Karpas-422 (cell line): Measurements from ENCODE around the gene PPIE. TPM values are rescaled to one million over a fixed set of nuclear protein-coding genes. Genes with fewer than 3 reads are reported as not detected.

ENCODE experiments used
- DNase-seq: peaks from one replicate; pipeline ENCODE4 v3.0.0-alpha.2; 2015
- H2AFZ ChIP-seq: fragments of 200-600 bp; sonication (generic); 2 replicates; pipeline ENCODE4 v1.6.1; 2014; ENCODE audit warnings: antibody characterized with exemption, low read length, mixed read lengths
- H3K27ac ChIP-seq: fragments of 200-600 bp; sonication (generic); 2 replicates; pipeline ENCODE4 v1.5.1; 2014; ENCODE audit warnings: mild to moderate bottlenecking, low read length, moderate library complexity
- H3K27me3 ChIP-seq: fragments of 200-600 bp; sonication (generic); 2 replicates; pipeline ENCODE4 v1.6.1; 2014; ENCODE audit warnings: low read length, mixed read lengths
- H3K36me3 ChIP-seq: fragments of 200-600 bp; sonication (generic); 2 replicates; pipeline ENCODE4 v1.6.1; 2014; ENCODE audit warnings: low read length, mixed read lengths; ENCODE audit not compliant: insufficient read depth
- H3K4me1 ChIP-seq: fragments of 200-600 bp; sonication (generic); 2 replicates; pipeline ENCODE4 v1.6.1; 2014; ENCODE audit warnings: mild to moderate bottlenecking, low read length, mixed read lengths
- H3K4me2 ChIP-seq: fragments of 200-600 bp; sonication (generic); 2 replicates; pipeline ENCODE4 v1.6.1; 2014; ENCODE audit warnings: low read length, low read depth, mild to moderate bottlenecking; ENCODE audit not compliant: poor library complexity, severe bottlenecking
- H3K4me3 ChIP-seq: fragments of 200-600 bp; sonication (generic); 2 replicates; pipeline ENCODE4 v1.5.1; 2014; ENCODE audit warnings: mild to moderate bottlenecking, antibody characterized with exemption, low read length, mixed read lengths
- H3K79me2 ChIP-seq: fragments of 200-600 bp; sonication (generic); 2 replicates; pipeline ENCODE4 v1.6.1; 2014; ENCODE audit warnings: mild to moderate bottlenecking, low read length, mixed read lengths
- H3K9ac ChIP-seq: fragments of 200-600 bp; sonication (generic); 2 replicates; pipeline ENCODE4 v1.6.0; 2014; ENCODE audit warnings: low read length
- H3K9me2 ChIP-seq: fragments of 200-600 bp; sonication (generic), shearing (Covaris generic); replicated peaks from 2 replicates; pipeline ENCODE4 v1.6.0; 2014; ENCODE audit warnings: mild to moderate bottlenecking, low read length, moderate library complexity; ENCODE audit not compliant: insufficient read depth
- H3K9me3 ChIP-seq: fragments of 300-700, 200-600 bp; sonication (generic); 2 replicates; pipeline ENCODE4 v1.6.1; 2014; ENCODE audit warnings: low read length, mixed read lengths
- H4K20me1 ChIP-seq: fragments of 200-600 bp; sonication (generic); 2 replicates; pipeline ENCODE4 v1.6.1; 2014; ENCODE audit warnings: mild to moderate bottlenecking, antibody characterized with exemption, low read length, low read depth; ENCODE audit not compliant: insufficient read depth
- total RNA-seq: library from RNA; depleted of rRNA; stranded (reverse); fragments of >200 nt; shearing (Covaris generic); gene quantifications from 2 replicates; pipeline ENCODE4 v1.2.3, GENCODE V29; 2014; ENCODE audit warnings: low replicate concordance

The PPIE gene
- total RNA-seq, 1 experiment from 2014 or later = 21.3 TPM

- Histone ChIP-seq H3K4me2 (no peak overlapping the region), H3K36me3 (no peaks in the 10 kb centered on the region), H3K4me3 (no peak overlapping the region), H4K20me1 (0 out of 2 replicates have a peak, but pooled peaks cover 4% of the 10 kb centered on the region), H3K9me3 (no peaks in the 10 kb centered on the region), H3K79me2 (no peaks in the 10 kb centered on the region), H3K27me3 (no peaks in the 10 kb centered on the region), H3K4me1 (peaks cover 4% of the 10 kb centered on the region; the same call in 1 of the 2 replicates), H3K27ac (no peak overlapping the region), H3K9ac (no peak overlapping the region), H2AFZ (no peak overlapping the region), H3K9me2 (no peaks in the 10 kb centered on the region)
- no peak for DNase-seq
Measured at GRCh38 chr1:39694026-39694425, 44.7 kb upstream of the PPIE start.

- Histone ChIP-seq H3K9me3 (no peaks in the 10 kb centered on the region), H3K27ac (no peak overlapping the region), H3K79me2 (no peaks in the 10 kb centered on the region), H3K9ac (no peak overlapping the region), H3K27me3 (no peaks in the 10 kb centered on the region), H3K4me3 (no peak overlapping the region), H2AFZ (no peak overlapping the region), H3K4me1 (peaks cover 4% of the 10 kb centered on the region; the same call in 1 of the 2 replicates), H3K36me3 (no peaks in the 10 kb centered on the region), H3K9me2 (no peaks in the 10 kb centered on the region), H4K20me1 (0 out of 2 replicates have a peak, but pooled peaks cover 4% of the 10 kb centered on the region), H3K4me2 (no peak overlapping the region)
- no peak for DNase-seq
Measured at GRCh38 chr1:39695016-39695415, 43.7 kb upstream of the PPIE start.

GRCh38 chr1:39696448-39696847 is 42.2 kb upstream of the PPIE start:
- no peaks in the 10 kb centered on the region for H3K9me3 ChIP-seq
- H3K4me2 ChIP-seq = no peak overlapping the region
- no peaks in the 10 kb centered on the region for H3K36me3 ChIP-seq
- no peaks in the 10 kb centered on the region for H3K79me2 ChIP-seq
- H3K27ac ChIP-seq = no peak overlapping the region
- no peaks in the 10 kb centered on the region for H3K9me2 ChIP-seq
- DNase-seq = no peak
- no peaks in the 10 kb centered on the region for H3K27me3 ChIP-seq
- peaks cover 2% of the 10 kb centered on the region; the same call in 1 of the 2 replicates for H3K4me1 ChIP-seq
- H3K9ac ChIP-seq = no peak overlapping the region
- no peak overlapping the region for H2AFZ ChIP-seq
- no peak overlapping the region for H3K4me3 ChIP-seq
- H4K20me1 ChIP-seq = no peaks in the 10 kb centered on the region

- DNase-seq = no peak
- H3K79me2 ChIP-seq = no peaks in the 10 kb centered on the region
Measured at GRCh38 chr1:39698568-39698967, 40.1 kb upstream of the PPIE start.

GRCh38 chr1:39699419-39699818 is 39.3 kb upstream of the PPIE start:
- Histone ChIP-seq H3K36me3 (no peaks in the 10 kb centered on the region), H3K9me2 (no peaks in the 10 kb centered on the region), H3K9ac (no peak overlapping the region), H3K9me3 (no peaks in the 10 kb centered on the region), H3K27ac (no peak overlapping the region), H2AFZ (no peak overlapping the region), H3K4me3 (no peak overlapping the region), H3K27me3 (no peaks in the 10 kb centered on the region), H3K4me2 (no peak overlapping the region), H3K79me2 (no peaks in the 10 kb centered on the region), H4K20me1 (no peaks in the 10 kb centered on the region), H3K4me1 (no peaks in the 10 kb centered on the region)
- DNase-seq = no peak

More at GRCh38 chr1:39698568-39698967, 40.1 kb upstream of the PPIE start:
- H3K9me3 ChIP-seq = no peaks in the 10 kb centered on the region
- H3K4me1 ChIP-seq = no peaks in the 10 kb centered on the region
- no peaks in the 10 kb centered on the region for H3K9me2 ChIP-seq
- H3K9ac ChIP-seq = no peak overlapping the region
- H3K4me3 ChIP-seq = no peak overlapping the region
- no peaks in the 10 kb centered on the region for H4K20me1 ChIP-seq
- no peak overlapping the region for H3K4me2 ChIP-seq
- no peak overlapping the region for H3K27ac ChIP-seq
- no peak overlapping the region for H2AFZ ChIP-seq
- H3K36me3 ChIP-seq = no peaks in the 10 kb centered on the region
- H3K27me3 ChIP-seq = no peaks in the 10 kb centered on the region

GRCh38 chr1:39700348-39700747 is 38.3 kb upstream of the PPIE start:
- Histone ChIP-seq H3K27ac (no peak overlapping the region), H3K79me2 (no peaks in the 10 kb centered on the region), H2AFZ (no peak overlapping the region)

GRCh38 chr1:39701049-39701439 is 37.6 kb upstream of the PPIE start:
- H3K9me3 ChIP-seq = no peaks in the 10 kb centered on the region
- no peaks in the 10 kb centered on the region for H4K20me1 ChIP-seq
- no peaks in the 10 kb centered on the region for H3K4me1 ChIP-seq
- H3K36me3 ChIP-seq = no peaks in the 10 kb centered on the region
- H3K4me3 ChIP-seq = no peak overlapping the region
- H3K4me2 ChIP-seq = no peak overlapping the region
- no peak overlapping the region for H2AFZ ChIP-seq
- H3K27me3 ChIP-seq = no peaks in the 10 kb centered on the region
- H3K79me2 ChIP-seq = no peaks in the 10 kb centered on the region
- no peaks in the 10 kb centered on the region for H3K9me2 ChIP-seq
- no peak for DNase-seq
- H3K9ac ChIP-seq = no peak overlapping the region
- H3K27ac ChIP-seq = no peak overlapping the region

More at GRCh38 chr1:39700348-39700747, 38.3 kb upstream of the PPIE start:
- no peak overlapping the region for H3K4me3 ChIP-seq
- no peak for DNase-seq
- no peaks in the 10 kb centered on the region for H3K4me1 ChIP-seq
- no peaks in the 10 kb centered on the region for H4K20me1 ChIP-seq
- no peak overlapping the region for H3K9ac ChIP-seq
- H3K36me3 ChIP-seq = no peaks in the 10 kb centered on the region
- H3K27me3 ChIP-seq = no peaks in the 10 kb centered on the region
- no peaks in the 10 kb centered on the region for H3K9me2 ChIP-seq
- H3K4me2 ChIP-seq = no peak overlapping the region
- H3K9me3 ChIP-seq = no peaks in the 10 kb centered on the region

- Histone ChIP-seq H3K36me3 (no peaks in the 10 kb centered on the region), H2AFZ (no peak overlapping the region), H3K4me3 (no peak overlapping the region), H3K9me2 (no peaks in the 10 kb centered on the region), H3K27ac (no peak overlapping the region), H4K20me1 (no peaks in the 10 kb centered on the region), H3K9ac (no peak overlapping the region), H3K9me3 (no peaks in the 10 kb centered on the region), H3K79me2 (no peaks in the 10 kb centered on the region), H3K4me1 (no peaks in the 10 kb centered on the region), H3K27me3 (no peaks in the 10 kb centered on the region), H3K4me2 (no peak overlapping the region)
- no peak for DNase-seq
Measured at GRCh38 chr1:39704757-39705156, 33.9 kb upstream of the PPIE start.

- Histone ChIP-seq H3K79me2 (no peaks in the 10 kb centered on the region), H2AFZ (no peak overlapping the region), H3K4me2 (no peak overlapping the region), H3K4me1 (no peaks in the 10 kb centered on the region), H3K36me3 (no peaks in the 10 kb centered on the region), H3K9me2 (no peaks in the 10 kb centered on the region), H4K20me1 (no peaks in the 10 kb centered on the region), H3K9me3 (no peaks in the 10 kb centered on the region), H3K4me3 (no peak overlapping the region), H3K27ac (no peak overlapping the region), H3K9ac (no peak overlapping the region), H3K27me3 (no peaks in the 10 kb centered on the region)
- DNase-seq = no peak
Measured at GRCh38 chr1:39707506-39707905, 31.2 kb upstream of the PPIE start.
